Thyroid gland (tissue), 4 donors: ENCODE measurements around the gene HID1.
"Not testable (repeated sequence)": the region's sequence is repeated elsewhere in the genome, so short reads cannot be mapped to it uniquely, and the experiment has no call there.

Source experiments
- POLR2A ChIP-seq, 2 donors: fragments of 450-650 bp; IDR thresholded peaks; one replicate each; pipeline ENCODE4 v1.6.1; 2017; ENCODE audit warnings: antibody characterized with exemption in 2 of 2, mild to moderate bottlenecking in 2 of 2, moderate library complexity in 1 of 2
- TF ChIP-seq, protein P1 (sequence below), 6 experiments: fragments of 200-600 bp in 3 of 6; fragments of 450-650 bp in 3 of 6; sonication (generic) in 3 of 6; IDR thresholded peaks; one replicate each; pipeline ENCODE4 v1.5.1; 2016 to 2019; ENCODE audit warnings: antibody characterized with exemption in 6 of 6, mild to moderate bottlenecking in 2 of 6, inconsistent platforms in 1 of 6, moderate library complexity in 1 of 6

DNA sequence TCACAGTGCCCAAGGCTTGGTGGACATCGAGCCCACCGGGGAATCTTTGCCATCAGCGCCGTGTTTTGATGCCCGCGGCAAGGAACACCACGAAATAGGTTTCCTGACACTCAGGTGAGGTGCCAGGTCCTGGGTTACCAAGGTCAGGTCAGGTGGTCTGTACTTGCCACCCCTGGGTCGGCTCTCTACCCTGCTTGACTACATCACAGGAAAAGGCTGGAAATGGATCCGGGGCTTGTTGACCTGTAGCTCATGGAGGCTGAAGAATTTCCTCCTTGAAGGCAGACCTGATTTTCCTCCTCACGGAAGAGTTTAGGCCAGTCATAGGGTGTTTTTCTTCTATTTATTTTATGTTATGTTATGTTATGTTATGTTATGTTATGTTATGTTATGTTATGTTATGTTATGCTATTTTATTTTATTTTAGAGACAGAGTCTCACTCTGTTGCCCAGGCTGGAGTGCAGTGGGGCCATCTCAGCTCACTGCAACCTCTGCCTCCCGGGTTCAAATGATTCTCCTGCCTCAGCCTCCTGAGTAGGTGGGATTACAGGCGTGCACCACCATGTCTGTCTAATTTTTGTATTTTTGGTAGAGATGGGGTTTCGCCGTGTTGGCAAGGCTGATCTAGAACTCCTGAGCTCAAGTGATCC, 10.2 kb upstream of the HID1 start:
- TF ChIP-seq, protein P1, sequence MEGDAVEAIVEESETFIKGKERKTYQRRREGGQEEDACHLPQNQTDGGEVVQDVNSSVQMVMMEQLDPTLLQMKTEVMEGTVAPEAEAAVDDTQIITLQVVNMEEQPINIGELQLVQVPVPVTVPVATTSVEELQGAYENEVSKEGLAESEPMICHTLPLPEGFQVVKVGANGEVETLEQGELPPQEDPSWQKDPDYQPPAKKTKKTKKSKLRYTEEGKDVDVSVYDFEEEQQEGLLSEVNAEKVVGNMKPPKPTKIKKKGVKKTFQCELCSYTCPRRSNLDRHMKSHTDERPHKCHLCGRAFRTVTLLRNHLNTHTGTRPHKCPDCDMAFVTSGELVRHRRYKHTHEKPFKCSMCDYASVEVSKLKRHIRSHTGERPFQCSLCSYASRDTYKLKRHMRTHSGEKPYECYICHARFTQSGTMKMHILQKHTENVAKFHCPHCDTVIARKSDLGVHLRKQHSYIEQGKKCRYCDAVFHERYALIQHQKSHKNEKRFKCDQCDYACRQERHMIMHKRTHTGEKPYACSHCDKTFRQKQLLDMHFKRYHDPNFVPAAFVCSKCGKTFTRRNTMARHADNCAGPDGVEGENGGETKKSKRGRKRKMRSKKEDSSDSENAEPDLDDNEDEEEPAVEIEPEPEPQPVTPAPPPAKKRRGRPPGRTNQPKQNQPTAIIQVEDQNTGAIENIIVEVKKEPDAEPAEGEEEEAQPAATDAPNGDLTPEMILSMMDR (IDR thresholded peaks at IDR 0.05) = not testable (repeated sequence)
- not testable (repeated sequence) for TF ChIP-seq POLR2A (IDR thresholded peaks at IDR 0.05)
